HepG2 (cell line): ENCODE measurements around the gene SLC43A1. TPM values are rescaled to one million over a fixed set of nuclear protein-coding genes. Genes with fewer than 3 reads are reported as not detected.
A peak's percentile ranks its signal among the peaks of the same experiment; 100 is the strongest.

ENCODE experiments used
- CBX1 ChIP-seq: IDR thresholded peaks from one replicate; pipeline ENCODE4 v1.6.1; 2016; ENCODE audit warnings: antibody characterized with exemption, low read depth
- CENPT ChIP-seq: sonication (generic); formaldehyde crosslinking; IDR thresholded peaks from 2 replicates; pipeline ENCODE4 v1.8.0; 2022; ENCODE audit warnings: low read depth, mild to moderate bottlenecking, moderate library complexity, missing genetic modification reagents
- GTF3A ChIP-seq: sonication (generic); formaldehyde crosslinking; conservative IDR thresholded peaks from 2 replicates; pipeline ENCODE4 v1.4.0; 2020; ENCODE audit warnings: mild to moderate bottlenecking, missing genetic modification reagents
- HIVEP1 ChIP-seq: sonication (generic); formaldehyde crosslinking; IDR thresholded peaks from 2 replicates; pipeline ENCODE4 v1.4.0; 2020; ENCODE audit warnings: mild to moderate bottlenecking, missing genetic modification reagents
- KLF12 ChIP-seq: sonication (generic); formaldehyde crosslinking; IDR thresholded peaks from 2 replicates; pipeline ENCODE4 v1.4.0; 2020; ENCODE audit warnings: missing genetic modification reagents, borderline replicate concordance
- NR1H2 ChIP-seq: sonication (generic); formaldehyde crosslinking; IDR thresholded peaks from 2 replicates; pipeline ENCODE4 v1.8.1; 2022; ENCODE audit warnings: low read depth, missing genetic modification reagents, borderline replicate concordance
- RFX1 ChIP-seq: fragments of 450-650 bp; IDR thresholded peaks from 2 replicates; pipeline ENCODE4 v1.6.1; 2017
- RFX3 ChIP-seq: IDR thresholded peaks from 2 replicates; pipeline ENCODE4 v1.6.1; 2016; ENCODE audit warnings: missing biosample characterization, missing genetic modification reagents
- SP2 ChIP-seq: sonication (generic); formaldehyde crosslinking; IDR thresholded peaks from 2 replicates; pipeline ENCODE4 v1.5.1; 2020; ENCODE audit warnings: mild to moderate bottlenecking, missing genetic modification reagents
- ZNF180 ChIP-seq: sonication (generic); formaldehyde crosslinking; IDR thresholded peaks from 2 replicates; pipeline ENCODE4 v1.4.0; 2020; ENCODE audit warnings: low read depth, missing genetic modification reagents, borderline replicate concordance
- ZNF20 ChIP-seq: sonication (generic); formaldehyde crosslinking; IDR thresholded peaks from 2 replicates; pipeline ENCODE4 v1.4.0; 2020; ENCODE audit warnings: mild to moderate bottlenecking, moderate library complexity, missing genetic modification reagents
- ZNF335 ChIP-seq: sonication (generic); formaldehyde crosslinking; IDR thresholded peaks from 2 replicates; pipeline ENCODE4 v1.4.0; 2020; ENCODE audit warnings: missing genetic modification reagents
- ZNF446 ChIP-seq: sonication (generic); formaldehyde crosslinking; IDR thresholded peaks from 2 replicates; pipeline ENCODE4 v1.5.0; 2020; ENCODE audit warnings: mild to moderate bottlenecking, missing genetic modification reagents
- ZNF562 ChIP-seq: sonication (generic); formaldehyde crosslinking; IDR thresholded peaks from 2 replicates; pipeline ENCODE4 v1.8.0; 2022; ENCODE audit warnings: missing genetic modification reagents, borderline replicate concordance
- polyA plus RNA-seq, 8 experiments: library from polyadenylated mRNA; depleted of rRNA in 3 of 8; stranded (reverse) in 7 of 8; unstranded in 1 of 8; fragments of >200 nt; fragmentation: Illumina TruSeq in 4 of 8; extraction: Trizol in 4 of 8; gene quantifications; 2 replicates each; pipeline versions ENCODE4 v1.2.1 to v1.2.3, GENCODE V29; 2011 to 2016; ENCODE audit warnings: low read depth in 4 of 8, missing spikeins in 1 of 8, mixed read lengths in 1 of 8; ENCODE audit not compliant: insufficient read depth in 1 of 8
- total RNA-seq, 5 experiments: library from RNA; depleted of rRNA; stranded (reverse); fragments of >200 nt; fragmentation: Illumina TruSeq; extraction: Trizol; gene quantifications; 2 replicates each; pipeline ENCODE4 v1.2.3, GENCODE V29; 2016; ENCODE audit warnings: low read depth in 1 of 5
- TF ChIP-seq, protein P1 (sequence below): sonication (generic); formaldehyde crosslinking; IDR thresholded peaks from 2 replicates; pipeline ENCODE4 v1.8.0; 2022; ENCODE audit warnings: low read depth, missing genetic modification reagents
- TF ChIP-seq, protein P2 (sequence below): fragments of 450-650 bp; IDR thresholded peaks from 2 replicates; pipeline ENCODE4 v1.6.1; 2017
- TF ChIP-seq, protein P3 (sequence below): sonication (generic); formaldehyde crosslinking; IDR thresholded peaks from 2 replicates; pipeline ENCODE4 v1.4.0; 2020; ENCODE audit warnings: mild to moderate bottlenecking, missing genetic modification reagents
- TF ChIP-seq, protein P4 (sequence below): sonication (generic); formaldehyde crosslinking; IDR thresholded peaks from 2 replicates; pipeline ENCODE4 v1.4.0; 2020; ENCODE audit warnings: mild to moderate bottlenecking, low read depth, missing genetic modification reagents
- TF ChIP-seq, protein P5 (sequence below): sonication (generic); formaldehyde crosslinking; IDR thresholded peaks from 2 replicates; pipeline ENCODE4 v1.5.1; 2020; ENCODE audit warnings: mild to moderate bottlenecking, missing genetic modification reagents, borderline replicate concordance
- TF ChIP-seq, protein P6 (sequence below): sonication (generic); formaldehyde crosslinking; IDR thresholded peaks from 2 replicates; pipeline ENCODE4 v1.4.0; 2020; ENCODE audit warnings: low read depth, mild to moderate bottlenecking, missing genetic modification reagents

SLC43A1 gene
- total and polyA plus RNA-seq, 2 of the 13 experiments (the other 11 are each of a cell fraction or from before 2014, with no cell fraction given) = 72.3 to 87.6 TPM

DNA sequence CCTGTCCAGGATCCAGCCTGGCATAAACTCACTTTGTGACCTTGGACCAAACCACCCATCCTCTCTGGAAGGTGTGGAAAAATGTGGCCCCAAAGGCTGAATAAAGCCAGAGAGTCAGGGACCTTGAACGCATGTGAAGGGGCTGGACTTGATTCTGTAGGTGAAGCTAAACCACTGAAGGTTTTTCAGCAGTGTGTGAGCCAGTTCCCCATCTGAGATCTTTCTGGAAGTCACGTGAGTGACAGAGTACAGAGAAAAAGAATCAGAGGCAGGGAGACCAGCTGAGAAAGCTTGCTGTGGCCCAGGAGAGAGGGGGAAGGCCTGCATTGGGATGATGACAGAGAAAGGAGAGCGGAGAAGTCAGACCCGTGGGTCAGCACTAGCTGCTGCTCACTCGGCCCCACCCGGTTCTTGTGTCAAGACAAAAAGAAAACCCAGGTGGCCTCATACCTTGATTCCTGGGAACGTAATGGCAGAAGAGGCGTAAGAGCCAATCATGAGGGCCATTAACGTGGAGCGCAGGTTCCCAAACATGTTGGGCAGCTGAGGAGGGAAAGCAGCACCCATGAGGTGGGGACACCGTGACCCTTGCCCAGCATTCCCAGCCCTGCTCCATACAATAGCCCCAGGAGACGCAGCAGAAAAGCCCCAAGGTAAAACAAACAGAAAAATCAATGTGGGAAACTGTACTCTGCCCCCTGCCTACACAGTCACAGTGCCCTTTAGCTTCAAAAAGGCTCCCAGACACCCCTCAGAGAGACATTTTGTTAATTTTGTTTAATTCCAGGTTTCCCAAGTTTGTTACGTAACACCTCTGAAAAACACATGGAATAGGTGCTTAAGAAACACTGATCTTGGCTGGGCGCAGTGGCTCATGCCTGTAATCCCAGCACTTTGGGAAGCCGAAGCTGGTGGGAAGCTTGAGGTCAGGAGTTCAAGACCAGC is 17.9 kb downstream of the SLC43A1 start (continued):
- TF ChIP-seq ZNF20 (CRISPR knock-in tag) = no peak
- TF ChIP-seq KLF12 (CRISPR knock-in tag) = no peak
- peak; percentile 45 for TF ChIP-seq HIVEP1 (CRISPR knock-in tag)
- TF ChIP-seq ZNF446 (CRISPR knock-in tag) = no peak
- TF ChIP-seq GTF3A (CRISPR knock-in tag) = no peak
- TF ChIP-seq, protein P1, sequence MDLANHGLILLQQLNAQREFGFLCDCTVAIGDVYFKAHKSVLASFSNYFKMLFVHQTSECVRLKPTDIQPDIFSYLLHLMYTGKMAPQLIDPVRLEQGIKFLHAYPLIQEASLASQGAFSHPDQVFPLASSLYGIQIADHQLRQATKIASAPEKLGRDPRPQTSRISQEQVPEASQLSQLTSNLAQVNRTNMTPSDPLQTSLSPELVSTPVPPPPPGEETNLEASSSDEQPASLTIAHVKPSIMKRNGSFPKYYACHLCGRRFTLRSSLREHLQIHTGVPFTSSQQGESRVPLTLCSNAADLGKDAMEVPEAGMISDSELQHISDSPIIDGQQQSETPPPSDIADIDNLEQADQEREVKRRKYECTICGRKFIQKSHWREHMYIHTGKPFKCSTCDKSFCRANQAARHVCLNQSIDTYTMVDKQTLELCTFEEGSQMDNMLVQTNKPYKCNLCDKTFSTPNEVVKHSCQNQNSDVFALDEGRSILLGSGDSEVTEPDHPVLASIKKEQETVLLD (CRISPR knock-in tag) = no peak
- no peak for TF ChIP-seq CENPT (CRISPR knock-in tag)
- no peak for TF ChIP-seq RFX3 (CRISPR knock-in tag)
- TF ChIP-seq NR1H2 (CRISPR knock-in tag) = peak; percentile 69; the same call in 1 of the 2 replicates
- TF ChIP-seq RFX1 = no peak
- no peak for TF ChIP-seq CBX1
- TF ChIP-seq, protein P2, sequence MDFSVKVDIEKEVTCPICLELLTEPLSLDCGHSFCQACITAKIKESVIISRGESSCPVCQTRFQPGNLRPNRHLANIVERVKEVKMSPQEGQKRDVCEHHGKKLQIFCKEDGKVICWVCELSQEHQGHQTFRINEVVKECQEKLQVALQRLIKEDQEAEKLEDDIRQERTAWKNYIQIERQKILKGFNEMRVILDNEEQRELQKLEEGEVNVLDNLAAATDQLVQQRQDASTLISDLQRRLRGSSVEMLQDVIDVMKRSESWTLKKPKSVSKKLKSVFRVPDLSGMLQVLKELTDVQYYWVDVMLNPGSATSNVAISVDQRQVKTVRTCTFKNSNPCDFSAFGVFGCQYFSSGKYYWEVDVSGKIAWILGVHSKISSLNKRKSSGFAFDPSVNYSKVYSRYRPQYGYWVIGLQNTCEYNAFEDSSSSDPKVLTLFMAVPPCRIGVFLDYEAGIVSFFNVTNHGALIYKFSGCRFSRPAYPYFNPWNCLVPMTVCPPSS = no peak
- TF ChIP-seq, protein P3, sequence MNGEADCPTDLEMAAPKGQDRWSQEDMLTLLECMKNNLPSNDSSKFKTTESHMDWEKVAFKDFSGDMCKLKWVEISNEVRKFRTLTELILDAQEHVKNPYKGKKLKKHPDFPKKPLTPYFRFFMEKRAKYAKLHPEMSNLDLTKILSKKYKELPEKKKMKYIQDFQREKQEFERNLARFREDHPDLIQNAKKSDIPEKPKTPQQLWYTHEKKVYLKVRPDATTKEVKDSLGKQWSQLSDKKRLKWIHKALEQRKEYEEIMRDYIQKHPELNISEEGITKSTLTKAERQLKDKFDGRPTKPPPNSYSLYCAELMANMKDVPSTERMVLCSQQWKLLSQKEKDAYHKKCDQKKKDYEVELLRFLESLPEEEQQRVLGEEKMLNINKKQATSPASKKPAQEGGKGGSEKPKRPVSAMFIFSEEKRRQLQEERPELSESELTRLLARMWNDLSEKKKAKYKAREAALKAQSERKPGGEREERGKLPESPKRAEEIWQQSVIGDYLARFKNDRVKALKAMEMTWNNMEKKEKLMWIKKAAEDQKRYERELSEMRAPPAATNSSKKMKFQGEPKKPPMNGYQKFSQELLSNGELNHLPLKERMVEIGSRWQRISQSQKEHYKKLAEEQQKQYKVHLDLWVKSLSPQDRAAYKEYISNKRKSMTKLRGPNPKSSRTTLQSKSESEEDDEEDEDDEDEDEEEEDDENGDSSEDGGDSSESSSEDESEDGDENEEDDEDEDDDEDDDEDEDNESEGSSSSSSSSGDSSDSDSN (CRISPR knock-in tag) = peak; percentile 63; the same call in 1 of the 2 replicates
- TF ChIP-seq, protein P4, sequence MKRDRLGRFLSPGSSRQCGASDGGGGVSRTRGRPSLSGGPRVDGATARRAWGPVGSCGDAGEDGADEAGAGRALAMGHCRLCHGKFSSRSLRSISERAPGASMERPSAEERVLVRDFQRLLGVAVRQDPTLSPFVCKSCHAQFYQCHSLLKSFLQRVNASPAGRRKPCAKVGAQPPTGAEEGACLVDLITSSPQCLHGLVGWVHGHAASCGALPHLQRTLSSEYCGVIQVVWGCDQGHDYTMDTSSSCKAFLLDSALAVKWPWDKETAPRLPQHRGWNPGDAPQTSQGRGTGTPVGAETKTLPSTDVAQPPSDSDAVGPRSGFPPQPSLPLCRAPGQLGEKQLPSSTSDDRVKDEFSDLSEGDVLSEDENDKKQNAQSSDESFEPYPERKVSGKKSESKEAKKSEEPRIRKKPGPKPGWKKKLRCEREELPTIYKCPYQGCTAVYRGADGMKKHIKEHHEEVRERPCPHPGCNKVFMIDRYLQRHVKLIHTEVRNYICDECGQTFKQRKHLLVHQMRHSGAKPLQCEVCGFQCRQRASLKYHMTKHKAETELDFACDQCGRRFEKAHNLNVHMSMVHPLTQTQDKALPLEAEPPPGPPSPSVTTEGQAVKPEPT (CRISPR knock-in tag) = no peak; the same call in 1 of the 2 replicates
- no peak for TF ChIP-seq ZNF562
- 0 out of 2 replicates have a peak, but pooled peaks have one; percentile 40 for TF ChIP-seq SP2 (CRISPR knock-in tag)
- no peak for TF ChIP-seq ZNF180 (CRISPR knock-in tag)
- TF ChIP-seq, protein P5, sequence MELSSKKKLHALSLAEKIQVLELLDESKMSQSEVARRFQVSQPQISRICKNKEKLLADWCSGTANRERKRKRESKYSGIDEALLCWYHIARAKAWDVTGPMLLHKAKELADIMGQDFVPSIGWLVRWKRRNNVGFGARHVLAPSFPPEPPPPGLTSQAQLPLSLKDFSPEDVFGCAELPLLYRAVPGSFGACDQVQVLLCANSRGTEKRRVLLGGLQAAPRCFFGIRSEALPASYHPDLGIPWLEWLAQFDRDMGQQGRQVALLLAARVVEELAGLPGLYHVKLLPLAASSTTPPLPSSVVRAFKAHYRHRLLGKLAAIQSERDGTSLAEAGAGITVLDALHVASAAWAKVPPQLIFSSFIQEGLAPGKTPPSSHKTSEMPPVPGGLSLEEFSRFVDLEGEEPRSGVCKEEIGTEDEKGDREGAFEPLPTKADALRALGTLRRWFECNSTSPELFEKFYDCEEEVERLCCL (CRISPR knock-in tag) = no peak
- TF ChIP-seq, protein P6, sequence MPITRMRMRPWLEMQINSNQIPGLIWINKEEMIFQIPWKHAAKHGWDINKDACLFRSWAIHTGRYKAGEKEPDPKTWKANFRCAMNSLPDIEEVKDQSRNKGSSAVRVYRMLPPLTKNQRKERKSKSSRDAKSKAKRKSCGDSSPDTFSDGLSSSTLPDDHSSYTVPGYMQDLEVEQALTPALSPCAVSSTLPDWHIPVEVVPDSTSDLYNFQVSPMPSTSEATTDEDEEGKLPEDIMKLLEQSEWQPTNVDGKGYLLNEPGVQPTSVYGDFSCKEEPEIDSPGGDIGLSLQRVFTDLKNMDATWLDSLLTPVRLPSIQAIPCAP (CRISPR knock-in tag) = no peak
- no peak for TF ChIP-seq ZNF335 (CRISPR knock-in tag)
